AG09309 (cell line): ENCODE data around the gene PRKG1.

Source experiments
- DNase-seq: peaks from one replicate; pipeline ENCODE4 v3.0.0-alpha.2; 2010; ENCODE audit warnings: low read depth
- H3K4me3 ChIP-seq: 2 replicates; pipeline ENCODE4 v1.5.1; 2011; ENCODE audit warnings: mild to moderate bottlenecking, low read depth, low read length, moderate library complexity; ENCODE audit not compliant: control insufficient read depth
- TF ChIP-seq, protein P1 (sequence below): IDR thresholded peaks from 2 replicates; pipeline ENCODE4 v1.5.1; 2011; ENCODE audit warnings: mild to moderate bottlenecking, low read depth, low read length, inconsistent platforms; ENCODE audit not compliant: insufficient read depth, control insufficient read depth; ENCODE audit errors: missing control alignments

Gene PRKG1

DNA sequence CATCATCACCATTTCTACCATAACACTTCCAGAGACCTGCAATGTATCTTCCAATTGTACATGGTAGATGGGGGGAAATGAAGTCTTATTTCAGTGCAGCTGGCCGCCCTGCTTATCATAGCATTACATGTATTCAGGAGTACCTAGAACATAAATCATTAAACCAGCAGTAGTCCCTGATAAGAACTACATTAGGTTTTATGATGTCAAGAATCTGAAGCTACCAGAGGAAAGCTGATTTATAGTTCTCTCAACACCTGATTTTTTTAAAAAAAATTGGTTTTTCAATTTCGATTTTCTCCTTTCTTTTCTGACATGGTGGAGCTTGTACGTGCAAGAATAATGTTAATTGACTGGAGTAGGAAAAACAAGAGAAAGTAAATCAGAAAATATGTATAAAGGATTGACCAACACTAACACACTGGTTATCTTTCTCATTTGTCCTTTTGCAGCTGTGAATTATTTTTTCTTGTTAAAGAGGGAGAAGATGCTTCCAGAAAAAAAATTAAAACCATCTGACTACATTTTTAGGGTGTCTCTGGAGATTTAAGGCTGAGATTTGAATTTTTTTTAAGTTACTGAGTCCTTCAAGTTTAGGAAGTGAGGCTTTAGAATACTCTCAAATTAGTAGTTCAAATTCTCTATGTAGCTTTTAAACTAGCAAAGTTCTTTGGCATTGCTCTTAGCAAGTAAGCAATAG is 566.0 kb downstream of the PRKG1 start:
- no peak for DNase-seq
- no peak overlapping the region for H3K4me3 ChIP-seq
- TF ChIP-seq, protein P1, sequence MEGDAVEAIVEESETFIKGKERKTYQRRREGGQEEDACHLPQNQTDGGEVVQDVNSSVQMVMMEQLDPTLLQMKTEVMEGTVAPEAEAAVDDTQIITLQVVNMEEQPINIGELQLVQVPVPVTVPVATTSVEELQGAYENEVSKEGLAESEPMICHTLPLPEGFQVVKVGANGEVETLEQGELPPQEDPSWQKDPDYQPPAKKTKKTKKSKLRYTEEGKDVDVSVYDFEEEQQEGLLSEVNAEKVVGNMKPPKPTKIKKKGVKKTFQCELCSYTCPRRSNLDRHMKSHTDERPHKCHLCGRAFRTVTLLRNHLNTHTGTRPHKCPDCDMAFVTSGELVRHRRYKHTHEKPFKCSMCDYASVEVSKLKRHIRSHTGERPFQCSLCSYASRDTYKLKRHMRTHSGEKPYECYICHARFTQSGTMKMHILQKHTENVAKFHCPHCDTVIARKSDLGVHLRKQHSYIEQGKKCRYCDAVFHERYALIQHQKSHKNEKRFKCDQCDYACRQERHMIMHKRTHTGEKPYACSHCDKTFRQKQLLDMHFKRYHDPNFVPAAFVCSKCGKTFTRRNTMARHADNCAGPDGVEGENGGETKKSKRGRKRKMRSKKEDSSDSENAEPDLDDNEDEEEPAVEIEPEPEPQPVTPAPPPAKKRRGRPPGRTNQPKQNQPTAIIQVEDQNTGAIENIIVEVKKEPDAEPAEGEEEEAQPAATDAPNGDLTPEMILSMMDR, result no peak

DNA sequence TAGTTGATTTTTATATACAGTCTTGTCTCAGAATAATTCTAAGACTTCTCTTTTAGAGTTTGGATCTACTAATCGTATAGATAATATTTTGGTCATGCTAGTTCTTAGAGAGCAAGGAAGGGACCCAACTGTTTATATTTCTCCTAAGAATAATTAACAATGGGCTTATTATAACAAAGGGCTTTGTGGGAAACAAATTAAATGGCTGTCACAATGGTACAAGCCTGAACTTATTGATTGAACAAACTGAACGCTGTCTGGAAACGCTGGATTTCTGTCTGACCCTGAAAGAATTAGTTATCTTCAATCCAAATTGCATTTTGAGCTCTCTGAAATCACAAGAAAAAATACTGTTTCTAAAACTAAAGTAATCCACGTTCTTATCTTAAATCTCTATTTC is 568.3 kb downstream of the PRKG1 start:
- TF ChIP-seq, protein P1, result no peak

DNA sequence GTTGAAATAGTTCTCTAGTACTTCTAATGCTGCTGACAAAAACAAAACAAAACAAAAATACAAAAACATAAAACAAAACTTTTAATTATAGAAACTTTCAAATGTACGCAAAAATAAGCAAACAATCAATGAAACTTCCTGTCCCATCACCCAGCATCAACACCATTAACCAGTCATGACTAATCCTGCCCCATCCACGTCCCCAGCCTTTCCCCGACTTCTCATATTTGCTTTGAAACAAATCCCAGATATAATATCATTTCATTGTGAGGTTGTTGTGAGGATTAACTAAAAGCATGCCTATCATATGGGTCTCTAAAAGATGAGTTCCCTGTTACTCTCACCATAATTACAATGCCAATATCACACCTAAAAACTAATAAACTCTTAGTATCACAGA is 569.4 kb downstream of the PRKG1 start:
- TF ChIP-seq, protein P1, result no peak
- H3K4me3 ChIP-seq, result no peak overlapping the region
- no peak for DNase-seq

More for the DNA sequence above, 568.3 kb downstream of the PRKG1 start:
- no peak for DNase-seq
- no peak overlapping the region for H3K4me3 ChIP-seq

DNA sequence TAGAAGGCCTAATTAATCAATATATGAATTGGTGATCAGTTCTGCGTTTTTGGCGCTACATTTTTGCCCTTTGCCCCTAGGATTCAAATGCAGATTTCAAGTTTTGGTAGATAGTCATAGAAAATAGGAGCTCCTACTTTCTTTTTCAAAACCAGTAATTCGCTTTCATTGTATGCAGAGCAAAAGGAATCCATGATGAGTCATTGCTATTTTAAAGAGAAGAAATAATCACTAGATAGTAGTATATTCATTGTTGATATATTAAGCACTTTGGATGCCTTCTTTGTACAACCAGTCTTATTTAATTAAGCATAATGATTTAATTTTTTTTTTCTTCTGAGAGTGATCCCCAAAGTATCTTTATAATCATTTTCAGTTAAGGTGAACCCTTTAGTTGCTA is 574.8 kb downstream of the PRKG1 start:
- no peak overlapping the region for H3K4me3 ChIP-seq
- TF ChIP-seq, protein P1, result no peak

DNA sequence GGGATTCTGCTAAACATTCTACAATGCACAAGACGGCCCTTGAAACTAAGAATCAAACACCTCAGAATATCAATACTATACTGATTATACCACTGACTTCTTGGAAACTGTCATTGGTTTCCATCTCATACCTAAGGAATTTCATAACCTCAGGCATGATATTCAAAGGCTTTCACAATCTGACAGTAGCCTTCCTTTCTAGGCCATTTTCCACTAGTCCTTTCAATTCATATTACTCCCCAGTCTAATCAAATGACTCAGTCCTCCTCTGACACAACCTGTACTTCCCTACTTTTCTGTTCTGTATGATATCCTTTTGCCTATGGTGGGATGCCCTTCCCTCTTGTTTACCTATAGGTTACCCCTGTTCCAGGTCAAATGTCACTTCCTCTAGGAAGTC is 576.8 kb downstream of the PRKG1 start:
- H3K4me3 ChIP-seq, result no peak overlapping the region
- DNase-seq, result no peak
- TF ChIP-seq, protein P1, result no peak

More for the DNA sequence above, 574.8 kb downstream of the PRKG1 start:
- DNase-seq, result no peak

DNA sequence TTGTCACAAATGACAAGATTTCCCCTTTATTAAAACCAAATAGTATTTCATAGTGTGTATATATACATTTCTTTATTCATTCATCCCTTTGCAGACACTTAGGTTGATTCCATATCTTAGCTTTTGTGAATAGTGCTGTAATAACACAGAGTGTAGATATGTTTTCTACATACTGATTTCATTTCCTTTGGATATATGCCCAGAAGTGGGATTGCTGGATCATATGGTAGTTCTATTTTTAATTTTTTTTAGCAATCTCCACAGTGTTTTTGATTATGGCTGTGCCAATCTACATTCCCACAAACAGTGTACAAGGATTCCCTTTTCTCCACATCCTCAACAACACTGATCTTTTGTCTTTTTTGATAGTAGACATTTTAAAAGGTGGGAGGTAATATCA is 578.7 kb downstream of the PRKG1 start:
- no peak for DNase-seq
- no peak overlapping the region for H3K4me3 ChIP-seq
- TF ChIP-seq, protein P1, result no peak
